ENCODE measurements around the gene CCDC142. TPM values are rescaled to one million over a fixed set of nuclear protein-coding genes. Genes with fewer than 3 reads are reported as not detected.

Gene CCDC142
- total and polyA plus RNA-seq, 2 donors (not counting 1 experiment from before 2014, with no cell fraction given), result 13.0 to 61.6 TPM

DNA sequence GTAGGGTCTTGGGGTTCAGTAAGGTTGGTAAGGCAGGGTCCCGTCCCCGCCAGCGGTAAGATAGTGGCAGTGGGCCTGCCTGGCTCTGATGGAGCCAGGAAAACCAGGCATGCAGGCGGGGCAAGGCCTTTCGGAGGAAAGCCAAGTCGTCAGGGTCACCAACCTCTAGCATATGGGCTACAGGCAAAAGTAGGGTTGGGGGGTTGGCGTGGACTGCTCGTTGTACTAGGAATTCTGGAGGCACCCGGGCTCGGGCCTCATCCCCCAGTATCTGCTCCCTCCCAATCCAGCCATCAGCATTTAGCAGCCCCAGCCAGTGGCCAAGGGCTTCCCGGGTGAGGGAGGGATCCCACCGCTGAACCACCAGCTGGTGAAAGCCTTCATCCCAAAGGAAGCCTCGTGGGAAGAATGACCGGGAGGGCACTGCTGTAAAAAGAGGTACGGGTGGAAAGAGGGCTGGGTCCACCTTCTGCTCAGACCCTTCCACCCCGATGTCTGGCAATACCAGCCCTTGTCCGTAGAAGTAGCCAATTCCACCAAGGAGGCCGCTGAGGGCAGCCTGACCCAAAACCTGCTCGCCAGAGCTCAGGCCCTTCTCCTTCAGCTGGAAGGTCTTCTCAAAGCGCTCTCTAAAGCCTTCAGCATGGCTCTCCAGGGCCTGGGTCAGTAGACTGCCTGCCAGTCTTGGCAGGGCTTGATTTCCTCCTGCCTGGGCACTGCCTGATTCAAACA, 20.6 kb downstream of the CCDC142 start:
- intact Hi-C loops (cut with micrococcal nuclease), result no loop called here
- H3K9ac ChIP-seq (ENCODE audit: low read length), result no peak overlapping the region
- no peak overlapping the region for H3K4me2 ChIP-seq (replicated peaks; ENCODE audit: low read depth, low read length, poor library complexity, severe bottlenecking)
- Mint-ChIP-seq H3K9me3 (ENCODE audit: insufficient read depth) (no peaks in the 10 kb centered on the region), H3K4me3 (no peak overlapping the region), H3K27me3 (no peaks in the 10 kb centered on the region), H3K27ac (peak overlapping the region; percentile 65), H3K4me1 (peaks cover 43% of the 10 kb centered on the region)
- WGBS (ENCODE audit: insufficient coverage), result 97% methylated on average over 16 of the region's 20 CpGs
- no peaks in the 10 kb centered on the region for H3K9me3 ChIP-seq (ENCODE audit: control extremely low read depth in 1 of 3, control insufficient read depth in 2 of 3, insufficient read depth in 1 of 3, low read length in 2 of 3)
- H3K36me3 ChIP-seq (replicated peaks in 1 of 2; ENCODE audit: control extremely low read depth in 1 of 2, control insufficient read depth in 1 of 2, extremely low read depth in 1 of 2, insufficient read depth in 2 of 2, low read length in 1 of 2), result peaks cover 0 to 20% of the 10 kb centered on the region in 2 experiments
- ATAC-seq (ENCODE audit: low read depth) (no peak), DNase-seq (peak; percentile 13)
- H2AFZ ChIP-seq (ENCODE audit: insufficient read depth, low read depth, low read length, poor library complexity, severe bottlenecking), result no peak overlapping the region
- no peak for TF ChIP-seq EZH2 (IDR thresholded peaks at IDR 0.05; ENCODE audit: borderline replicate concordance, insufficient read depth, low read depth, low read length, poor library complexity, severe bottlenecking)
- TF ChIP-seq, protein P1, sequence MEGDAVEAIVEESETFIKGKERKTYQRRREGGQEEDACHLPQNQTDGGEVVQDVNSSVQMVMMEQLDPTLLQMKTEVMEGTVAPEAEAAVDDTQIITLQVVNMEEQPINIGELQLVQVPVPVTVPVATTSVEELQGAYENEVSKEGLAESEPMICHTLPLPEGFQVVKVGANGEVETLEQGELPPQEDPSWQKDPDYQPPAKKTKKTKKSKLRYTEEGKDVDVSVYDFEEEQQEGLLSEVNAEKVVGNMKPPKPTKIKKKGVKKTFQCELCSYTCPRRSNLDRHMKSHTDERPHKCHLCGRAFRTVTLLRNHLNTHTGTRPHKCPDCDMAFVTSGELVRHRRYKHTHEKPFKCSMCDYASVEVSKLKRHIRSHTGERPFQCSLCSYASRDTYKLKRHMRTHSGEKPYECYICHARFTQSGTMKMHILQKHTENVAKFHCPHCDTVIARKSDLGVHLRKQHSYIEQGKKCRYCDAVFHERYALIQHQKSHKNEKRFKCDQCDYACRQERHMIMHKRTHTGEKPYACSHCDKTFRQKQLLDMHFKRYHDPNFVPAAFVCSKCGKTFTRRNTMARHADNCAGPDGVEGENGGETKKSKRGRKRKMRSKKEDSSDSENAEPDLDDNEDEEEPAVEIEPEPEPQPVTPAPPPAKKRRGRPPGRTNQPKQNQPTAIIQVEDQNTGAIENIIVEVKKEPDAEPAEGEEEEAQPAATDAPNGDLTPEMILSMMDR (IDR thresholded peaks at IDR 0.05), result no peak
- CTCF ChIA-PET, result no interaction called here
- H3K4me3 ChIP-seq (ENCODE audit: control extremely low read depth in 1 of 5, extremely low read depth in 1 of 5, insufficient read depth in 1 of 5, low read depth in 2 of 5, low read length in 4 of 5), result no peak overlapping the region
- peaks cover 16% of the 10 kb centered on the region for H4K20me1 ChIP-seq (ENCODE audit: control insufficient read depth, insufficient read depth, low read length, poor library complexity, severe bottlenecking)
- H3K4me1 ChIP-seq (ENCODE audit: control insufficient read depth in 2 of 2, insufficient read depth in 2 of 2, low read length in 2 of 2), result peaks cover 20 to 29% of the 10 kb centered on the region in 2 donors
- POLR2A ChIA-PET, result interaction anchor here (0.5 to 0.6 kb wide), 2 partner anchors 12 to 281 kb away, joined by 3 to 8 read pairs; no protein-coding TSS in a partner anchor
- no peak overlapping the region for H3K27ac ChIP-seq (ENCODE audit: low read length in 2 of 2)
- H3K27me3 ChIP-seq (replicated peaks in 1 of 4; ENCODE audit: control extremely low read depth in 1 of 4, control insufficient read depth in 3 of 4, insufficient read depth in 4 of 4, low read length in 3 of 4), result no peaks in the 10 kb centered on the region
- peaks cover 44% of the 10 kb centered on the region for H3K79me2 ChIP-seq (ENCODE audit: control insufficient read depth, insufficient read depth, low read length)
